Endothelial cell of umbilical vein (primary cell): ENCODE measurements around the gene OXLD1. TPM values are rescaled to one million over a fixed set of nuclear protein-coding genes. Genes with fewer than 3 reads are reported as not detected.

Experiments used
- BruUV-seq: library from RNA; stranded (reverse); fragments of 400-500 nt; replicated peaks from 2 replicates; lab custom pipeline; 2021; lab: Mats Ljungman, UMichigan
- CTCF ChIA-PET: fragments of 300-600, 350-600 bp; sonication (Branson Sonifier 250); formaldehyde crosslinking; loops from one replicate; lab custom pipeline; 2021; ENCODE audit warnings: antibody characterized with exemption, inconsistent platforms; lab: Charles Lee
- POLR2A ChIA-PET: fragments of 300-600, 350-600 bp; sonication (Branson Sonifier 250); formaldehyde crosslinking; loops from one replicate; lab custom pipeline; 2021; ENCODE audit warnings: antibody characterized with exemption, inconsistent platforms; lab: Charles Lee
- DNase-seq: peaks from one replicate; pipeline ENCODE4 v3.0.0-alpha.2; 2011; ENCODE audit warnings: low read depth, low spot score
- FAIRE-seq: peaks from 2 replicates; lab custom pipeline; 2011; peaks lifted over from hg19 to GRCh38; lab: Jason Lieb, UNC
- H2AFZ ChIP-seq: 2 replicates; pipeline ENCODE4 v1.6.0; 2012; ENCODE audit warnings: low read depth, low read length, control low read depth, inconsistent platforms
- H3K27ac ChIP-seq: 2 replicates; pipeline ENCODE4 v1.5.1; 2011; ENCODE audit warnings: low read depth, mild to moderate bottlenecking, control low read depth, low read length, moderate library complexity; ENCODE audit not compliant: insufficient read depth
- H3K27me3 ChIP-seq, 2 experiments: 2 replicates each; pipeline versions ENCODE4 v1.6.0 to v1.6.1; 2011; ENCODE audit warnings: low read length in 2 of 2, mixed read lengths in 1 of 2; ENCODE audit not compliant: control insufficient read depth in 2 of 2, insufficient read depth in 2 of 2
- H3K36me3 ChIP-seq, 2 experiments: 2 replicates in 1 of 2; 3 replicates in 1 of 2; pipeline ENCODE4 v1.5.1; 2011; ENCODE audit warnings: low read length in 2 of 2, mild to moderate bottlenecking in 1 of 2, moderate library complexity in 1 of 2; ENCODE audit not compliant: control insufficient read depth in 2 of 2, insufficient read depth in 2 of 2; ENCODE audit errors: extremely low read depth in 1 of 2
- H3K4me1 ChIP-seq: 3 replicates; pipeline ENCODE4 v1.5.1; 2011; ENCODE audit warnings: mild to moderate bottlenecking, low read length; ENCODE audit not compliant: control insufficient read depth, insufficient read depth; ENCODE audit errors: extremely low read depth
- H3K4me2 ChIP-seq: 2 replicates; pipeline ENCODE4 v1.6.1; 2011; ENCODE audit warnings: low read length, control low read depth, mixed read lengths; ENCODE audit not compliant: insufficient read depth
- H3K4me3 ChIP-seq, 3 experiments: fragments of 200-600 bp in 1 of 3; sonication (generic), shearing (Covaris generic) in 1 of 3; replicated peaks in 1 of 3; 2 replicates each; pipeline ENCODE4 v1.5.1; 2011 to 2016; ENCODE audit warnings: control low read depth in 3 of 3, low read length in 3 of 3, mild to moderate bottlenecking in 2 of 3, inconsistent platforms in 1 of 3, low read depth in 1 of 3, moderate library complexity in 1 of 3; ENCODE audit not compliant: insufficient read depth in 1 of 3
- H3K79me2 ChIP-seq: 2 replicates; pipeline ENCODE4 v1.6.0; 2012; ENCODE audit warnings: low read length, inconsistent platforms; ENCODE audit not compliant: control insufficient read depth, insufficient read depth
- H3K9ac ChIP-seq: replicated peaks from 2 replicates; pipeline ENCODE3; 2011; ENCODE audit warnings: low read length, control low read depth; ENCODE audit not compliant: insufficient read depth; ENCODE audit errors: extremely low read depth
- H3K9me1 ChIP-seq: replicated peaks from 3 replicates; pipeline ENCODE4 v1.6.0; 2011; ENCODE audit warnings: mild to moderate bottlenecking, low read length; ENCODE audit not compliant: control insufficient read depth, insufficient read depth; ENCODE audit errors: extremely low read depth
- H3K9me3 ChIP-seq: replicated peaks from 2 replicates; pipeline ENCODE4 v1.5.1; 2012; ENCODE audit warnings: low read length, inconsistent platforms; ENCODE audit not compliant: control insufficient read depth, insufficient read depth
- H4K20me1 ChIP-seq: replicated peaks from 2 replicates; pipeline ENCODE3; 2011; ENCODE audit warnings: mild to moderate bottlenecking, low read length; ENCODE audit not compliant: control insufficient read depth, insufficient read depth; ENCODE audit errors: extremely low read depth
- EZH2 ChIP-seq: IDR thresholded peaks from 2 replicates; pipeline ENCODE4 v1.6.1; 2012; ENCODE audit warnings: borderline replicate concordance, low read depth, mild to moderate bottlenecking, moderate library complexity, low read length, inconsistent platforms; ENCODE audit not compliant: severe bottlenecking
- FOS ChIP-seq: IDR thresholded peaks from 2 replicates; pipeline ENCODE4 v1.6.1; 2011; ENCODE audit warnings: mild to moderate bottlenecking, low read length, moderate library complexity, borderline replicate concordance; ENCODE audit not compliant: insufficient read depth
- GATA2 ChIP-seq: IDR thresholded peaks from 2 replicates; pipeline ENCODE4 v1.7.0; 2011; ENCODE audit warnings: low read depth, mild to moderate bottlenecking, moderate library complexity, mixed read lengths, low read length; ENCODE audit not compliant: insufficient read length, insufficient read depth
- JUN ChIP-seq: IDR thresholded peaks from 2 replicates; pipeline ENCODE4 v1.6.1; 2011; ENCODE audit warnings: borderline replicate concordance, low read depth; ENCODE audit not compliant: insufficient read length, insufficient read depth
- MYC ChIP-seq: IDR thresholded peaks from one replicate; pipeline ENCODE4 v1.6.1; 2011; ENCODE audit warnings: mild to moderate bottlenecking, low read depth, low read length
- POLR2A ChIP-seq: IDR thresholded peaks from 2 replicates; pipeline ENCODE4 v1.6.1; 2012; ENCODE audit warnings: low read depth, mild to moderate bottlenecking, control low read depth, low read length
- POLR2AphosphoS5 ChIP-seq: IDR thresholded peaks from 2 replicates; pipeline ENCODE4 v1.6.1; 2012; ENCODE audit warnings: low read depth, mild to moderate bottlenecking, control low read depth, low read length, moderate library complexity; ENCODE audit not compliant: insufficient read depth
- dilution Hi-C: fragments of 300-500 bp; cut with MboI; formaldehyde crosslinking; loops from one replicate; pipeline ENCODE4 v1.15.0; 2019; ENCODE audit warnings: low sequenced_read_pairs; ENCODE audit not compliant: extremely low pct_ligation_motif_present
- intact Hi-C: fragments of 100-400 bp; cut with micrococcal nuclease; formaldehyde crosslinking; loops from one replicate; pipeline ENCODE4 v1.10.0; 2022
- polyA plus RNA-seq, 4 experiments: library from polyadenylated mRNA; depleted of rRNA in 3 of 4; stranded (reverse) in 3 of 4; unstranded in 1 of 4; fragments of >200 nt; gene quantifications; 2 replicates each; pipeline versions ENCODE4 v1.2.1 to v1.2.3, GENCODE V29; 2011 to 2012; ENCODE audit warnings: missing spikeins in 1 of 4
- total RNA-seq: library from RNA; stranded (reverse); gene quantifications from 2 replicates; pipeline ENCODE4 v1.2.3, GENCODE V29; 2021
- TF ChIP-seq, protein P1 (sequence below), 2 donors: IDR thresholded peaks; 1 replicate in 1 of 2; 2 replicates in 1 of 2; pipeline ENCODE4 v1.5.1; 2011; ENCODE audit warnings: low read length in 2 of 2, mild to moderate bottlenecking in 2 of 2, moderate library complexity in 2 of 2, control low read depth in 1 of 2, inconsistent platforms in 1 of 2, low read depth in 1 of 2; ENCODE audit not compliant: insufficient read depth in 1 of 2; ENCODE audit errors: extremely low read depth in 1 of 2
- TF ChIP-seq, protein P2 (sequence below): IDR thresholded peaks from 2 replicates; pipeline ENCODE4 v1.6.1; 2011; ENCODE audit not compliant: insufficient read depth, insufficient read length

Gene OXLD1
- total and polyA plus RNA-seq, 2 donors (not counting 3 experiments of a cell fraction or from before 2014, with no cell fraction given), result 20.1 to 35.2 TPM

DNA sequence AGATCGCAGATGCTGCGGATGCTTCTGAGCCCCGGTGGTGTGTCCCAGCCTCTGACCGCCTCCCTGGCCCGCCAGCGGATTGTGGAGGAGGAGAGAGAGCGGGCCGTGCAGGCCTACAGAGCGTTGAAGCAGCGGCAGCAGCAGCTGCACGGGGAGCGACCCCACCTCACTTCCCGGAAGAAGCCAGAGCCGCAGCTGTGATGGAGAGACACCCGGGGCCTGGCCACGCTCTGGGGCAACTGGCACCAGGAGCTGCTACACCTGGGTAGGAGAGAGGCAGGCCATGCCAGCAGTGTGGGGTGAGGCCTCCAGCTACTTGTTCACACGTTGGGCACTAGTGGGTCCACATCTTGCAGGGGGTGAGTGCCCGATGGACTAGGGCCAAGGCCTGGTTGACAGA is 6.1 kb upstream of the OXLD1 start:
- CTCF ChIA-PET, result no interaction called here
- POLR2A ChIA-PET, result no interaction called here
- Histone ChIP-seq H3K4me3 (no peak overlapping the region), H3K27ac (no peak overlapping the region), H4K20me1 (no peaks in the 10 kb centered on the region), H3K9me1 (no peaks in the 10 kb centered on the region), H3K4me2 (no peak overlapping the region), H3K9ac (no peak overlapping the region), H3K36me3 (peaks cover 4 to 37% of the 10 kb centered on the region in 2 experiments), H3K27me3 (no peaks in the 10 kb centered on the region), H2AFZ (no peak overlapping the region), H3K9me3 (no peaks in the 10 kb centered on the region), H3K4me1 (peaks cover 8% of the 10 kb centered on the region), H3K79me2 (peaks cover 11% of the 10 kb centered on the region)
- DNase-seq, result no peak
- TF ChIP-seq, protein P1, sequence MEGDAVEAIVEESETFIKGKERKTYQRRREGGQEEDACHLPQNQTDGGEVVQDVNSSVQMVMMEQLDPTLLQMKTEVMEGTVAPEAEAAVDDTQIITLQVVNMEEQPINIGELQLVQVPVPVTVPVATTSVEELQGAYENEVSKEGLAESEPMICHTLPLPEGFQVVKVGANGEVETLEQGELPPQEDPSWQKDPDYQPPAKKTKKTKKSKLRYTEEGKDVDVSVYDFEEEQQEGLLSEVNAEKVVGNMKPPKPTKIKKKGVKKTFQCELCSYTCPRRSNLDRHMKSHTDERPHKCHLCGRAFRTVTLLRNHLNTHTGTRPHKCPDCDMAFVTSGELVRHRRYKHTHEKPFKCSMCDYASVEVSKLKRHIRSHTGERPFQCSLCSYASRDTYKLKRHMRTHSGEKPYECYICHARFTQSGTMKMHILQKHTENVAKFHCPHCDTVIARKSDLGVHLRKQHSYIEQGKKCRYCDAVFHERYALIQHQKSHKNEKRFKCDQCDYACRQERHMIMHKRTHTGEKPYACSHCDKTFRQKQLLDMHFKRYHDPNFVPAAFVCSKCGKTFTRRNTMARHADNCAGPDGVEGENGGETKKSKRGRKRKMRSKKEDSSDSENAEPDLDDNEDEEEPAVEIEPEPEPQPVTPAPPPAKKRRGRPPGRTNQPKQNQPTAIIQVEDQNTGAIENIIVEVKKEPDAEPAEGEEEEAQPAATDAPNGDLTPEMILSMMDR (IDR thresholded peaks at IDR 0.05; ENCODE audit: extremely low read depth in 1 of 2, insufficient read depth in 1 of 2, low read depth in 1 of 2, low read length in 2 of 2), result no peak
- TF ChIP-seq MYC (no peak), EZH2 (no peak), FOS (no peak), POLR2A (no peak), POLR2AphosphoS5 (no peak), JUN (no peak), GATA2 (no peak)
- TF ChIP-seq, protein P2, sequence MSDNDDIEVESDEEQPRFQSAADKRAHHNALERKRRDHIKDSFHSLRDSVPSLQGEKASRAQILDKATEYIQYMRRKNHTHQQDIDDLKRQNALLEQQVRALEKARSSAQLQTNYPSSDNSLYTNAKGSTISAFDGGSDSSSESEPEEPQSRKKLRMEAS, result no peak
- no peak for FAIRE-seq
- intact Hi-C loops, result no loop called here
- BruUV-seq, result no TSS peak
- dilution Hi-C loops, result no loop called here
